Activated T-cell treated with anti-CD3 and anti-CD28 coated beads, Interleukin-2, amount 50 U/mL, for 24 hours (primary cell): ENCODE measurements around the gene RGS14.
"Not testable (repeated sequence)": the region's sequence is repeated elsewhere in the genome, so short reads cannot be mapped to it uniquely, and the experiment has no call there.

Experiments used
- DNase-seq: peaks from one replicate; pipeline ENCODE4 v3.0.0-alpha.2; 2020
- H3K27ac Mint-ChIP-seq: 2 replicates; pipeline ENCODE4 v1.8.0; 2020; ENCODE audit warnings: mild to moderate bottlenecking, mixed read lengths
- H3K27me3 Mint-ChIP-seq: 2 replicates; pipeline ENCODE4 v1.8.0; 2020; ENCODE audit warnings: mixed read lengths
- H3K36me3 Mint-ChIP-seq: 2 replicates; pipeline ENCODE4 v1.8.0; 2020; ENCODE audit warnings: low read depth, mixed read lengths
- H3K4me1 Mint-ChIP-seq: 2 replicates; pipeline ENCODE4 v1.8.0; 2020; ENCODE audit warnings: low read depth, mixed read lengths
- H3K4me3 Mint-ChIP-seq: 2 replicates; pipeline ENCODE4 v1.8.0; 2020; ENCODE audit warnings: mild to moderate bottlenecking, moderate library complexity, mixed read lengths
- H3K9me3 Mint-ChIP-seq: 2 replicates; pipeline ENCODE4 v1.8.0; 2020; ENCODE audit warnings: mixed read lengths

The RGS14 gene

DNA sequence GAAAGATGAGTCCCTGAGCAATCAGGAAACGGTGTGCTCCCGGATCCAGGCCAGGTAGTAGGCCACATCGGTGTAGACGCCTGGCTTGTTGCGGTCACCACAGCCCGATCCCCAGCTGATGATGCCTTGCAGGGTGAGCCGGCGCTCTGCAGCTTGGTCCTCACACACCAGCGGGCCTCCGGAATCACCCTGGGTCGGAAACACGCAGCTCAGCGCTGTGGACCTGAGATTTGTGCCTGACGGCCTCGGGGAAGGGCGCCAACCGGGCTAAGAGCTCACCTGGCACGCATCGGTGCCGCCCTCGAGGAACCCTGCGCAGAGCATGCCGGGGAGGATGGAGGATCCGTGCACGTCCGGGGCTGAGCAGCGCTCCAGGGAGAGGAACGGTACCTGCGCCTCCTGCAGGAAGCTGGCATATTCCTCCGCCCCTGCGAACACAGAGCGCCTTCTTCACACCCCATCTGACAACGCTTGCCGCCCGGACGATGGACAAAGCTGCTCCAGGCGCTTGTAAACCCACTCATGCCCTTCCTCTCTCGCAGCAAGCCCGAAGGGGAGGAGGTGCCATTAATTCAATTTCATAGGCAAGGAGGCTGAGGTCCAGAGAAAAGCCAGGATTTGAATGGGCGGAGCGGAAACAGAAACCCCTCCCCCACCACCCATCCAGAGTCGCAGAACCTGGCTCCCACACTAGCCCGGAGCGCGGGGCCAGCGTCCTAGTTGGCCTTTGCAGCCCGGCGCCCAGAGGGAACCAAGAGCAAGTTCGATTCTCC is 44.7 kb downstream of the RGS14 start:
- Mint-ChIP-seq H3K27ac (peak overlapping the region; percentile 30), H3K9me3 (no peaks in the 10 kb centered on the region), H3K4me3 (peak overlapping the region; percentile 77), H3K4me1 (peaks cover 33% of the 10 kb centered on the region), H3K36me3 (no peaks in the 10 kb centered on the region), H3K27me3 (peaks cover 27% of the 10 kb centered on the region)
- peak; percentile 79 for DNase-seq

- H3K36me3 Mint-ChIP-seq = no peaks in the 10 kb centered on the region
- peak overlapping the region; percentile 30 for H3K27ac Mint-ChIP-seq
- peaks cover 27% of the 10 kb centered on the region for H3K27me3 Mint-ChIP-seq
- peaks cover 33% of the 10 kb centered on the region for H3K4me1 Mint-ChIP-seq
- no peak for DNase-seq
- no peaks in the 10 kb centered on the region for H3K9me3 Mint-ChIP-seq
- peak overlapping the region; percentile 77 for H3K4me3 Mint-ChIP-seq
These were observed 45.5 kb downstream of the RGS14 start for GRCh38 chr5:177403102-177403791.

GRCh38 chr5:177403792-177404640 is 46.3 kb downstream of the RGS14 start:
- no peaks in the 10 kb centered on the region for H3K36me3 Mint-ChIP-seq
- H3K27ac Mint-ChIP-seq = peak overlapping the region; percentile 66
- H3K4me1 Mint-ChIP-seq = peaks cover 33% of the 10 kb centered on the region
- DNase-seq = peak; percentile 90
- peak overlapping the region; percentile 77 for H3K4me3 Mint-ChIP-seq
- no peaks in the 10 kb centered on the region for H3K9me3 Mint-ChIP-seq
- H3K27me3 Mint-ChIP-seq = peaks cover 27% of the 10 kb centered on the region

DNA sequence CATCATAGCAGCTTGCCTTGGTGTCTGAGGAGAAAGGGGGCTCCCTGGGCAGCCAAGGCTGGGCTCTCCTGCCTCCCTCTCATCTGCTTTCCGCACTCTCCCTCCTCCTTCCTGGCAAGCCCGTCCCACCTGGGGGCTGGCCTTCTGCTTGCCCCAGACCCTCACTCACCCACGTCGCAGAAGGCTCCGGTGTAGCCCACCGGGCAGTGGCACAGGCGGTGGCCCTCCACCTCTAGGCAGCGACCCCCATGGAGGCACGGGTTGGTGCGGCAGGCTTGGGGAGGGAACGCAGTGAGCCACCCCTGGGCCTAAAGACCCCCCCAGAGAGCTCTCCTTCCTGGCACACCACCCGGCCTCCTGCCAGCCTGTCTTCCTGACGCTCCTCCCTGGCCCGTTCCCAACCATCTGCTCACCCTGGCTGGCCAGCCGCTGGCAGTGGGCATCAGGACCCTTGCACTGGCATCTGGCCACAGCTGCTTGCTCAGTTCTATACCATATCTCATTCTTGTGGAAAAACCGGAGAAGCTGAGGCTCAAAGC is 47.0 kb downstream of the RGS14 start:
- H3K4me3 Mint-ChIP-seq = peak overlapping the region; percentile 77
- H3K36me3 Mint-ChIP-seq = no peaks in the 10 kb centered on the region
- H3K4me1 Mint-ChIP-seq = peaks cover 35% of the 10 kb centered on the region
- peak overlapping the region; percentile 66 for H3K27ac Mint-ChIP-seq
- no peak for DNase-seq
- no peaks in the 10 kb centered on the region for H3K9me3 Mint-ChIP-seq
- peaks cover 27% of the 10 kb centered on the region for H3K27me3 Mint-ChIP-seq

GRCh38 chr5:177405312-177405711 is 47.6 kb downstream of the RGS14 start:
- Mint-ChIP-seq H3K27ac (peak overlapping the region; percentile 20), H3K4me3 (peak overlapping the region; percentile 15), H3K4me1 (peaks cover 35% of the 10 kb centered on the region), H3K36me3 (no peaks in the 10 kb centered on the region), H3K9me3 (no peaks in the 10 kb centered on the region), H3K27me3 (peaks cover 27% of the 10 kb centered on the region)
- no peak for DNase-seq

GRCh38 chr5:177405805-177406204 is 48.1 kb downstream of the RGS14 start:
- Mint-ChIP-seq H3K27me3 (peaks cover 27% of the 10 kb centered on the region), H3K27ac (no peak overlapping the region), H3K4me3 (no peak overlapping the region), H3K4me1 (peaks cover 40% of the 10 kb centered on the region), H3K36me3 (no peaks in the 10 kb centered on the region), H3K9me3 (no peaks in the 10 kb centered on the region)
- no peak for DNase-seq

- no peak within 1 kb of the TSS for H3K27ac Mint-ChIP-seq
- no peaks in the 10 kb centered on the region for H3K9me3 Mint-ChIP-seq
- no peak within 1 kb of the TSS for H3K4me3 Mint-ChIP-seq
- H3K4me1 Mint-ChIP-seq = peaks cover 44% of the 10 kb centered on the region
- no peaks in the 10 kb centered on the region for H3K36me3 Mint-ChIP-seq
- DNase-seq = no peak
- H3K27me3 Mint-ChIP-seq = no peaks in the 10 kb centered on the region
These were observed 51.5 kb downstream of the RGS14 start, which contains the start of gene F12 for GRCh38 chr5:177409043-177409801. TSS of gene F12 (minus strand) at chr5:177409564. CDS start at chr5:177409527, 37 bp downstream.

- no peak for DNase-seq
- H3K27ac Mint-ChIP-seq = no peak overlapping the region
- H3K4me3 Mint-ChIP-seq = no peak overlapping the region
- H3K4me1 Mint-ChIP-seq = peaks cover 38% of the 10 kb centered on the region
- H3K27me3 Mint-ChIP-seq = no peaks in the 10 kb centered on the region
- no peaks in the 10 kb centered on the region for H3K9me3 Mint-ChIP-seq
- no peaks in the 10 kb centered on the region for H3K36me3 Mint-ChIP-seq
These were observed 52.9 kb downstream of the RGS14 start for GRCh38 chr5:177410575-177410974.

- H3K27ac Mint-ChIP-seq = peak overlapping the region; percentile 85
- H3K4me1 Mint-ChIP-seq = peaks cover 39% of the 10 kb centered on the region
- no peaks in the 10 kb centered on the region for H3K36me3 Mint-ChIP-seq
- no peaks in the 10 kb centered on the region for H3K9me3 Mint-ChIP-seq
- peak overlapping the region; percentile 5 for H3K4me3 Mint-ChIP-seq
- peak; percentile 55 for DNase-seq
- no peaks in the 10 kb centered on the region for H3K27me3 Mint-ChIP-seq
These were observed 55.0 kb downstream of the RGS14 start for GRCh38 chr5:177412603-177413233.

DNA sequence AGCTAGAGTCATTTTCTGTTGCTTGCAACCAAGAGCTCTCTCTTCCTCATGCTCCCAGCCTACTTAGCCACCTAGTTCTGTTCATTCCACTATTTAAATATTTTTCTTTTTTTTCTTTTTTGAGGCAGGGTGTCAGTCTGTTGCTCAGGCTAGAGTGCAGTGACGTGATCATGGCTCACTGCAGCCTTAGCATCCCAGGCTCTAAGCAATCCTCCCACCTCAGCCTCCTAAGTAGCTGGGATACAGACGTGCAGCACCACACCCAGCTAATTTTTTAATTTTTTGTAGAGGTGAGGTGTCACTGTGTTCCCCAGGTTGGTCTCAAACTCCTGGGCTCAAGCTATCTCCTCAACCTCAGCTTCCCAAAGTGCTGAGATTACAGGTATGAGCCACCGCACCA is 56.8 kb downstream of the RGS14 start:
- peaks cover 39% of the 10 kb centered on the region for H3K4me1 Mint-ChIP-seq
- H3K36me3 Mint-ChIP-seq = no peaks in the 10 kb centered on the region
- H3K27ac Mint-ChIP-seq = no peak overlapping the region
- no peak overlapping the region for H3K4me3 Mint-ChIP-seq
- H3K27me3 Mint-ChIP-seq = no peaks in the 10 kb centered on the region
- DNase-seq = no peak
- H3K9me3 Mint-ChIP-seq = no peaks in the 10 kb centered on the region

- not testable (repeated sequence) for H3K27me3 Mint-ChIP-seq, H3K27ac Mint-ChIP-seq, H3K4me3 Mint-ChIP-seq, H3K36me3 Mint-ChIP-seq, DNase-seq, H3K9me3 Mint-ChIP-seq
- H3K4me1 Mint-ChIP-seq = peaks cover 25% of the 10 kb centered on the region
These were observed 59.4 kb downstream of the RGS14 start for GRCh38 chr5:177417081-177417480.

DNA sequence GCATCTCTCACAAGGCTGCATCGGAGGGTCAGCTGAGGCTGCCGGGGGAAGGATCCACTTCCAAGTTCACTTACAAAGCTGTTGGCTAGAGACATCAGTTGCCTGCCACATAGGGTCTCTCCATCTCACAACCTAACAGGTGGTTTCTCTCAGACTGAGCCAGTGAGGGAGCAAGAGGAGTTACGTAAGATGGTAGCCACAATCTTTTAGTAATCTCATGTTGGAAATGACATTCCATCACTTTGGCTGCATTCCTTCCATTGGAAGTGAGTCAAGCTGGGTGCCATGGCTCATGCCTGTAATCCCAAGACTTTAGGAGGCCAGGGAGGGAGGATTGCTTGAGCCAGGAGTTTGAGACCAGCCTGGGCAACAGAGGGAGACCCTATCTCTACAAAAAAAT is 61.3 kb downstream of the RGS14 start:
- no peak for DNase-seq
- Mint-ChIP-seq H3K4me3 (no peak overlapping the region), H3K9me3 (no peaks in the 10 kb centered on the region), H3K27me3 (no peaks in the 10 kb centered on the region), H3K36me3 (no peaks in the 10 kb centered on the region), H3K27ac (no peak overlapping the region), H3K4me1 (peaks cover 8% of the 10 kb centered on the region)

- not testable (repeated sequence) for H3K27me3 Mint-ChIP-seq, DNase-seq, H3K4me3 Mint-ChIP-seq, H3K4me1 Mint-ChIP-seq, H3K27ac Mint-ChIP-seq, H3K36me3 Mint-ChIP-seq, H3K9me3 Mint-ChIP-seq
These were observed 62.7 kb downstream of the RGS14 start for GRCh38 chr5:177420472-177420871.
